ENCODE data around the gene FLYWCH2.

DNA sequence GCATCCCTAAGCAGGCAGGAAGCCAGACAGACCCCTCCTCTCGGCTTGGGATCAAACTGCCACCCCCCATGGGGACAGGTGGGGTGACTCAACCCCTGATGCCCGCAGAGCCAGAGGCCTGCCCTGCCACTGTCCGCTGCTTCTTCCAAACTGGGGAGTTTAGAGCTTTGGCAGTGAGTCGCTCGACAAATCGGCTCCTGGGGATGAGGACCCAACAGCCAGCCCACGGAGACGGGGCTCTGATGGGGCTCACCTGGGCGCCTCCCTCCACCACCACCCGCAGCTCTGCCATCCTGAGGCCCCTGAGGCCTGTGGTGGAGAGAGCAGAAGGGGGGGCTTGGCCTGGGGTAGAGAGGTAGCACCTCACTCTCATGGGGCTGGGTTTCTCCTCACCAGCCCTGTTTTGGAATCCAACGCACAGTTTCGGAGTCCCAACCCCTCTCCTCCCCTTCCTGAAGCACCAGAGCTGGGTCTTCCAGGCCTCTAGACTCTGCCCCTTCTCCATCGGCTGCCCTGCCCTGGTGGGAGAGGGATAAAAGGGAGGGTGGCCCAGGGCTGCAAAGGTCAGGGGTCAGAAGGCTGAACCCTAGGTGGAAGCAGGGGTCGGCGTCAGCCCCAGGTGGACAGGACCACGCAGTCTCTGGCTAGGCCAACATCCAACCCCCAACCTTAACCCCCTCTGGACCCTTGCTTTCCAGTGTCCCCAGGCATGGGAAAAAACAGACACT lies 30.8 kb upstream of the FLYWCH2 start:
- no peak for TF ChIP-seq EZH2 (IDR thresholded peaks at IDR 0.05; ENCODE audit: insufficient read depth, poor library complexity, severe bottlenecking)
- TF ChIP-seq EZH2phosphoT487 (IDR thresholded peaks at IDR 0.05; ENCODE audit: insufficient read depth, low read depth) = no peak

All from GM23248 (cell line).